Thyroid gland (tissue), 4 donors: ENCODE measurements around the gene TENT5C. TPM values are rescaled to one million over a fixed set of nuclear protein-coding genes. Genes with fewer than 3 reads are reported as not detected.

Experiments used
- DNase-seq, 2 donors: peaks; one replicate each; pipeline ENCODE4 v3.0.0-alpha.2; 2019
- H3K27ac ChIP-seq, 3 donors: fragments of 200-600 bp; sonication (generic); 1 replicate in 2 of 3; 2 replicates in 1 of 3; pipeline ENCODE4 v1.5.1; 2016 to 2019; ENCODE audit warnings: mild to moderate bottlenecking in 1 of 3, moderate library complexity in 1 of 3
- H3K27me3 ChIP-seq: fragments of 200-600 bp; sonication (generic); one replicate; pipeline ENCODE4 v1.5.1; 2019
- H3K36me3 ChIP-seq, 2 donors: fragments of 200-600 bp; sonication (generic); one replicate each; pipeline ENCODE4 v1.5.1; 2016 to 2019
- H3K4me1 ChIP-seq, 2 donors: fragments of 200-600 bp; sonication (generic); one replicate each; pipeline ENCODE4 v1.5.1; 2017 to 2019
- H3K4me3 ChIP-seq, 3 donors: fragments of 200-600 bp; sonication (generic); replicated peaks in 1 of 3; 1 replicate in 2 of 3; 2 replicates in 1 of 3; pipeline ENCODE4 v1.5.1; 2016; ENCODE audit warnings: mild to moderate bottlenecking in 1 of 3
- H3K9me3 ChIP-seq: fragments of 200-600 bp; sonication (generic); one replicate; pipeline ENCODE4 v1.5.1; 2017
- POLR2A ChIP-seq, 2 donors: fragments of 450-650 bp; IDR thresholded peaks; one replicate each; pipeline ENCODE4 v1.6.1; 2017; ENCODE audit warnings: antibody characterized with exemption in 2 of 2, mild to moderate bottlenecking in 2 of 2, moderate library complexity in 1 of 2
- WGBS, 2 donors: methylation state at CpG; one replicate each; pipeline ENCODE4 v1.1.5; 2017; 5-methylcytosine and 5-hydroxymethylcytosine counted together
- intact Hi-C: fragments of 100-400 bp; cut with DNase I; formaldehyde crosslinking; loops from one replicate; pipeline ENCODE4 v1.15.1; 2023
- total RNA-seq, 4 donors: library from RNA; depleted of rRNA; stranded (reverse); fragments of >200 nt; gene quantifications; one replicate each; pipeline ENCODE4 v1.2.3, GENCODE V29; 2016
- TF ChIP-seq, protein P1 (sequence below), 6 experiments: fragments of 200-600 bp in 3 of 6; fragments of 450-650 bp in 3 of 6; sonication (generic) in 3 of 6; IDR thresholded peaks; one replicate each; pipeline ENCODE4 v1.5.1; 2016 to 2019; ENCODE audit warnings: antibody characterized with exemption in 6 of 6, mild to moderate bottlenecking in 2 of 6, inconsistent platforms in 1 of 6, moderate library complexity in 1 of 6

The TENT5C gene
- total RNA-seq, 4 donors from 2014 or later, result 14.8 to 30.4 (median 22.2) TPM

DNA sequence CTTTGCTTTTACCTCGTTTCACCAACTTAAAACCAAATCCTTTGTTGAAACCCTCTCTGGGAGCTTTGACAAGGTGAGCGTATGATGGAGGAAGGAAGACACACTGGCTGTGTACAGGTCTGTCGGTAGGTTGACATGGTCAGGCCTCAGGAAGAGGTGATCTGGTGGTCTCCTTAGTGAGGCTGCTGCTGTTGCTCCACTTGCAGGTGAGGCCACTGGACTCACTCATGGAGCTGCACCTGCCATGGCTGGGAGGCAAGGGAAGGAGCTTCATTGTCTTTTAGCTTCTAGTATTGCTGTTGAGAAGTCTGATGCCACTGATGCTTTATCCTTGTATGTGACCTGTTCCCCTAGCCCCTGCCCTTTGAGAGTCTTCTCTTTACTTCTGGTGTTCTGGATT lies 35.7 kb downstream of the TENT5C start:
- Histone ChIP-seq H3K36me3 (no peaks in the 10 kb centered on the region), H3K4me1 (no peaks in the 10 kb centered on the region), H3K27ac (no peak overlapping the region), H3K27me3 (no peaks in the 10 kb centered on the region), H3K4me3 (no peak overlapping the region), H3K9me3 (no peaks in the 10 kb centered on the region)
- intact Hi-C loops, result no loop called here
- 74 to 89% methylated on average over 3 of the region's 3 CpGs for WGBS, 2 donors
- no peak for DNase-seq
- no peak for TF ChIP-seq POLR2A (IDR thresholded peaks at IDR 0.05)
- TF ChIP-seq, protein P1, sequence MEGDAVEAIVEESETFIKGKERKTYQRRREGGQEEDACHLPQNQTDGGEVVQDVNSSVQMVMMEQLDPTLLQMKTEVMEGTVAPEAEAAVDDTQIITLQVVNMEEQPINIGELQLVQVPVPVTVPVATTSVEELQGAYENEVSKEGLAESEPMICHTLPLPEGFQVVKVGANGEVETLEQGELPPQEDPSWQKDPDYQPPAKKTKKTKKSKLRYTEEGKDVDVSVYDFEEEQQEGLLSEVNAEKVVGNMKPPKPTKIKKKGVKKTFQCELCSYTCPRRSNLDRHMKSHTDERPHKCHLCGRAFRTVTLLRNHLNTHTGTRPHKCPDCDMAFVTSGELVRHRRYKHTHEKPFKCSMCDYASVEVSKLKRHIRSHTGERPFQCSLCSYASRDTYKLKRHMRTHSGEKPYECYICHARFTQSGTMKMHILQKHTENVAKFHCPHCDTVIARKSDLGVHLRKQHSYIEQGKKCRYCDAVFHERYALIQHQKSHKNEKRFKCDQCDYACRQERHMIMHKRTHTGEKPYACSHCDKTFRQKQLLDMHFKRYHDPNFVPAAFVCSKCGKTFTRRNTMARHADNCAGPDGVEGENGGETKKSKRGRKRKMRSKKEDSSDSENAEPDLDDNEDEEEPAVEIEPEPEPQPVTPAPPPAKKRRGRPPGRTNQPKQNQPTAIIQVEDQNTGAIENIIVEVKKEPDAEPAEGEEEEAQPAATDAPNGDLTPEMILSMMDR (IDR thresholded peaks at IDR 0.05), result no peak

DNA sequence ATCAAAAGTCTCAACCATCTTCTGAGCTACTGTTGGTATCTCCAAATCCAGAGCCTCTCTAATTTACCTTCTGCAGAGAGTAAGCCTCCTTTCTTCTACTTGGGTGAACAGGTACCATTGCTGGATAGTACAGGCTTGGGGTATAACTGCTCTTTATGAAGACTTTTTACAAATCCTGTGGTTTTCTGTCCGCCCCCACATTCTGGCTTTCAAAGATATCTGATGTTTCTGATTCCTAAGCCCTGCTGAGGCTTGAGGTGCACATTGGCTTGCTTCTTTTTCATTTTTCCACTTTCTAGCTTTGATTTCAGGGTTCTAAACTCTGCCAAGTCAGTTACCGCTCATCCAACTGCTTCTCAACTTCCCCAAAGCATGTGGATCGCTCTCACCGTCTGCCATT lies 37.1 kb downstream of the TENT5C start:
- no peak overlapping the region for H3K4me3 ChIP-seq
- intact Hi-C loops, result no loop called here
- no peak for TF ChIP-seq POLR2A (IDR thresholded peaks at IDR 0.05)
- TF ChIP-seq, protein P1 (IDR thresholded peaks at IDR 0.05), result no peak
- no peaks in the 10 kb centered on the region for H3K9me3 ChIP-seq
- no peak overlapping the region for H3K27ac ChIP-seq
- H3K27me3 ChIP-seq, result no peaks in the 10 kb centered on the region
- DNase-seq, result no peak
- no peaks in the 10 kb centered on the region for H3K36me3 ChIP-seq
- no peaks in the 10 kb centered on the region for H3K4me1 ChIP-seq
- 95 to 96% methylated on average over 4 of the region's 4 CpGs for WGBS, 2 donors

DNA sequence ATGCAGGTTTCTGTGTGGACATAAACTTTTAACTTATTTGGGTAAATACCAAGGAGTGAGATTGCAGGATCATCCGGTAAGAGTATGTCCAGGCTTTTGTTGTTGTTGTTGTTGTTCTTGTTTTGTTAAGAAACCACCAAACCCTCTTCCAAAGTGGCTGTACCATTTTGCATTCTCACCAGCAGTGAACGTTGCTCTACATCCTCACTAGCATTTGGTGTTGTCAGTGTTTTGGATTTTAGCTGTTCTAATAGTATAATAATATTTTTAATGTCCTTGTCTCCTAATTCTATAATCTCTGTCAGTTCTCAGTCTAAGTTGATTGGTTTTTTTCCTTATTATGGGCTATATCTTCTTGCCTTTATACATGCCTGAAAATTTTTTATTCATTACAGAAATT lies 37.8 kb downstream of the TENT5C start:
- TF ChIP-seq POLR2A (IDR thresholded peaks at IDR 0.05), result no peak
- Histone ChIP-seq H3K9me3 (no peaks in the 10 kb centered on the region), H3K27me3 (no peaks in the 10 kb centered on the region), H3K4me1 (no peaks in the 10 kb centered on the region), H3K4me3 (no peak overlapping the region), H3K36me3 (no peaks in the 10 kb centered on the region), H3K27ac (no peak overlapping the region)
- no peak for DNase-seq
- WGBS, 2 donors, result 80 to 83% methylated on average over 2 of the region's 2 CpGs
- intact Hi-C loops, result no loop called here

DNA sequence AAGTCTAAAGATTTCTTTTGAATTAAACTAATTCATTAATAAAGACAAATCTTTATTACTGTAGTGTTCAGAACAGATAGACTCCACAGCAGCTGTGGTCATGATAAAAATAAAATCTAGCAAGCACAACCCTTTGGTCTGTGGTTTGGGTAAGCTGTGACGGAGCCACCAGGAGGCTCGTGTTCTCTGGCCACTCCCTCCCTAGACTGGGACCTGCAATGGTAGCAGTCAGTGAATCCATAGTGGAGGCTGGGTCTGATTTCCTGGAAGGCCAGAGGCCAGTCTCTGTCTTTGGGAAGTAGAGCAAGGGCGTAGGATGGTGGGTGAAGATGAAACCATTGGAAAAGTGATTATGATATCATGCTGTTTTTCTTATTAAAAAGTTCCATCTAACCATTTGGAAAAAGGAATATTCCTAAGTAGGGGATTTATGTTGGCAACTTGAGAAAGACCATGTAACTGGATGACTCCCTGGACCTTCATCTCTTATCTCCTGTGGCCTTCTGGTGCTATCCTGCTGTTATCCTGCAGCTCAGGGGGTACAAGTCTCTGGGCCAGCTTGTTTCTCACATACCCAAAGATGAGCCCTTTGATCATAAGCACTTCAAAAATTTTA lies 39.0 kb downstream of the TENT5C start:
- DNase-seq, result no peak
- Histone ChIP-seq H3K9me3 (no peaks in the 10 kb centered on the region), H3K27me3 (no peaks in the 10 kb centered on the region), H3K4me1 (no peaks in the 10 kb centered on the region), H3K4me3 (no peak overlapping the region), H3K27ac (no peak overlapping the region), H3K36me3 (no peaks in the 10 kb centered on the region)
- 82 to 87% methylated on average over 3 of the region's 3 CpGs for WGBS, 2 donors
- no peak for TF ChIP-seq POLR2A (IDR thresholded peaks at IDR 0.05)
- TF ChIP-seq, protein P1 (IDR thresholded peaks at IDR 0.05), result no peak
- intact Hi-C loops, result no loop called here

DNA sequence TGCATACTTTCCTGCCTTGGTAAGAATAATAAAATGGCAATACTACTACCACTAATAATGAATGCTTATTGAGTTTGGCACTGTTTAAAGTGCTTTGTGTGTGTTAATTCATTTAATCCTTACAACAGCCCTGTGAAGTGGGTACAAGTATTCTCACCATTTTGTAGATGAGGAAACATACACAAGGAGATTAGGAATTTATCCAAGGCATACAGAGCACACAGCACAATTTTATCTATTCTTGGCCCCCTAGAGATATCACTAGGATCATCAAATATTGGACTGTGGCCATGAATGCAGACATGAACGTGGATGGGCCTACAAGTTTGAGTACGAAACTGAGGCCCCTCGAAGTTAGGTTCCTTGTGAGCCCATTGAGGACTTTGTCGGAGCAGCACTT lies 39.5 kb downstream of the TENT5C start:
- no peaks in the 10 kb centered on the region for H3K4me1 ChIP-seq
- H3K27ac ChIP-seq, result no peak overlapping the region
- WGBS, 2 donors, result 81 to 92% methylated on average over 4 of the region's 4 CpGs
- no peak for DNase-seq
- no peak overlapping the region for H3K4me3 ChIP-seq
- intact Hi-C loops, result no loop called here
- H3K9me3 ChIP-seq, result no peaks in the 10 kb centered on the region
- no peak for TF ChIP-seq POLR2A (IDR thresholded peaks at IDR 0.05)
- TF ChIP-seq, protein P1 (IDR thresholded peaks at IDR 0.05), result no peak
- no peaks in the 10 kb centered on the region for H3K36me3 ChIP-seq
- H3K27me3 ChIP-seq, result no peaks in the 10 kb centered on the region
